ENCODE results near the gene MRFAP1.
"Not testable (repeated sequence)": the region's sequence is repeated elsewhere in the genome, so short reads cannot be mapped to it uniquely, and the experiment has no call there.

Gene MRFAP1

GRCh38 chr4:6659897-6660296 is 19.4 kb downstream of the MRFAP1 start:
- H3K36me3 ChIP-seq (ENCODE audit: control insufficient read depth, low read depth, low read length) = no peaks in the 10 kb centered on the region
- H3K9me3 ChIP-seq (ENCODE audit: control insufficient read depth, low read depth, low read length) = no peaks in the 10 kb centered on the region
- no peaks in the 10 kb centered on the region for H3K27me3 ChIP-seq (ENCODE audit: control insufficient read depth, insufficient read depth, low read length)
- H3K4me3 ChIP-seq (ENCODE audit: low read length) = no peak overlapping the region
- H3K4me1 ChIP-seq (ENCODE audit: control insufficient read depth, low read depth, low read length) = no peaks in the 10 kb centered on the region
- no peak overlapping the region for H3K9ac ChIP-seq (ENCODE audit: low read length)
- H3K27ac ChIP-seq (ENCODE audit: low read length) = no peak overlapping the region

- Histone ChIP-seq H3K27me3 (ENCODE audit: control insufficient read depth, insufficient read depth, low read length) (no peaks in the 10 kb centered on the region), H3K4me3 (ENCODE audit: low read length) (no peak overlapping the region)
These were observed 19.9 kb downstream of the MRFAP1 start for GRCh38 chr4:6660430-6660829.

GRCh38 chr4:6662591-6662990 is 22.1 kb downstream of the MRFAP1 start:
- Histone ChIP-seq H3K4me3 (ENCODE audit: low read length) (no peak overlapping the region), H3K9ac (ENCODE audit: low read length) (no peak overlapping the region), H3K27me3 (ENCODE audit: control insufficient read depth, insufficient read depth, low read length) (no peaks in the 10 kb centered on the region), H3K36me3 (ENCODE audit: control insufficient read depth, low read depth, low read length) (no peaks in the 10 kb centered on the region), H3K4me1 (ENCODE audit: control insufficient read depth, low read depth, low read length) (no peaks in the 10 kb centered on the region), H3K9me3 (ENCODE audit: control insufficient read depth, low read depth, low read length) (no peaks in the 10 kb centered on the region), H3K27ac (ENCODE audit: low read length) (no peak overlapping the region)

More at GRCh38 chr4:6660430-6660829, 19.9 kb downstream of the MRFAP1 start:
- H3K4me1 ChIP-seq (ENCODE audit: control insufficient read depth, low read depth, low read length) = no peaks in the 10 kb centered on the region
- no peaks in the 10 kb centered on the region for H3K9me3 ChIP-seq (ENCODE audit: control insufficient read depth, low read depth, low read length)
- no peak overlapping the region for H3K9ac ChIP-seq (ENCODE audit: low read length)
- no peak overlapping the region for H3K27ac ChIP-seq (ENCODE audit: low read length)
- no peaks in the 10 kb centered on the region for H3K36me3 ChIP-seq (ENCODE audit: control insufficient read depth, low read depth, low read length)

DNA sequence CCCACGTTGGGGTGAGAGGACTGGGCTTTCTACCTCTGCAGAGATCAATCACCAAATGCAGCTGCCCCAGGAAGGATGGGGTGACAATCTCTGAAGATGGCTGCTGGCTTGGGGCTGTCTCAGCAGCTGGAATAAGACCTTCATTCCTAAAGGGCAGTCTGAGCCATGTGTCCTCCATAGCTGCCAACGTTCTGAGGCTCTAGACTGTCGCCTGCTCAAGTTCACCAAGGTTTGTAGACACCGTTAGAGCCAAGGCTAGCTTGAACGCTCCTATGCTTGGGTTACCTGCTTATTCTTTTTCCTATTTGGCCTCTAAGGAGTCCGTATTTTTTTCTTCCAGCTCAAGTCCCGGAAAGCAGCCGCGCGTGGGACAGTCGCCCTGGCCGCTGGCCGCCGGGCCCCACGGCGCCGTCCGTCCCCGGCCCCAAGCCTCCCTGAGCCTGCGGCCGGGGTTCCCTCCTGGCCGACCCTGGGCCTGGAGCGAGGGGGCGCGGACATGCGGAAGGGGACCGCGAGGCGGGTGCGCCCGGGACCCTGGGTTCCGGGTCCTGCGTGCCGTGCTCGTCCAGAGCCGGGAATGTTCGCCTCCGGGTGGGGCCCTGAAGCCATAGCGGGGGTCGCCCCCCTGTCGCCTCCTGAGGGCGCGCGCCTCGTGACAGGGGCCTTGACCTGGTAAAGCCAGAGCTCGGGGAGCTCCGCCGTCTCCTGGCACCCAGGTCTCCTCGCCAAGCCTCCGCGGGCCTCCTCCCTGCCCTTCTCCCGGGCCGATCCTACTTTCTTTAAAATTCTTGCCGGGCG is 23.3 kb downstream of the MRFAP1 start:
- H3K4me1 ChIP-seq (ENCODE audit: control insufficient read depth, low read depth, low read length) = no peaks in the 10 kb centered on the region
- H3K4me3 ChIP-seq (ENCODE audit: low read length) = no peak overlapping the region
- no peak overlapping the region for H3K9ac ChIP-seq (ENCODE audit: low read length)
- H3K36me3 ChIP-seq (ENCODE audit: control insufficient read depth, low read depth, low read length) = no peaks in the 10 kb centered on the region
- no peak overlapping the region for H3K27ac ChIP-seq (ENCODE audit: low read length)
- no peaks in the 10 kb centered on the region for H3K27me3 ChIP-seq (ENCODE audit: control insufficient read depth, insufficient read depth, low read length)
- no peaks in the 10 kb centered on the region for H3K9me3 ChIP-seq (ENCODE audit: control insufficient read depth, low read depth, low read length)

- Histone ChIP-seq H3K36me3 (ENCODE audit: control insufficient read depth, low read depth, low read length) (no peaks in the 10 kb centered on the region), H3K9me3 (ENCODE audit: control insufficient read depth, low read depth, low read length) (no peaks in the 10 kb centered on the region), H3K27me3 (ENCODE audit: control insufficient read depth, insufficient read depth, low read length) (no peaks in the 10 kb centered on the region), H3K4me3 (ENCODE audit: low read length) (no peak overlapping the region), H3K4me1 (ENCODE audit: control insufficient read depth, low read depth, low read length) (no peaks in the 10 kb centered on the region), H3K27ac (ENCODE audit: low read length) (no peak overlapping the region), H3K9ac (ENCODE audit: low read length) (no peak overlapping the region)
These were observed 24.8 kb downstream of the MRFAP1 start for GRCh38 chr4:6665320-6665654.

- H3K27me3 ChIP-seq (ENCODE audit: control insufficient read depth, insufficient read depth, low read length) = no peaks in the 10 kb centered on the region
- no peak overlapping the region for H3K9ac ChIP-seq (ENCODE audit: low read length)
- no peaks in the 10 kb centered on the region for H3K9me3 ChIP-seq (ENCODE audit: control insufficient read depth, low read depth, low read length)
- H3K36me3 ChIP-seq (ENCODE audit: control insufficient read depth, low read depth, low read length) = no peaks in the 10 kb centered on the region
- no peak overlapping the region for H3K27ac ChIP-seq (ENCODE audit: low read length)
- no peak overlapping the region for H3K4me3 ChIP-seq (ENCODE audit: low read length)
- no peaks in the 10 kb centered on the region for H3K4me1 ChIP-seq (ENCODE audit: control insufficient read depth, low read depth, low read length)
These were observed 27.9 kb downstream of the MRFAP1 start for GRCh38 chr4:6668391-6668790.

DNA sequence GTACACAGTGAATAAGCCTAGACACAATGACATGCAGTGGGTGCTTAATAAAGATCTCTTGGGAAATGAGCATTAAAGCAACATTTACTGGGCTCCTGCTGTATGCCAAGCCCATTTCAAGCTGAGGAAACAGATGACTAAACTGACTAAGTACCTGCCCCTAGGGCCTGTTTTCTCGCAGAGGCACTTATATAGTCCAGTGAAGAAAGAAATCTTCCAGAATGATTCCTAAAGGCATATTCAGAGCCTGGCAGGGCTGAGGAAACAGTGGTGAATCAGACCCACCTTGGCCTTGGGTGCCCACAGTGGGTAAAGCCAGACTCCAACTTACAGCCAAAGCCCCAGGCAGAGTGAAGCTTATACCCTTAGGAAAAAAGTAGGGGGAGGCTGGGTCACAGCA is 31.2 kb downstream of the MRFAP1 start:
- Histone ChIP-seq H3K9me3 (ENCODE audit: control insufficient read depth, low read depth, low read length) (no peaks in the 10 kb centered on the region), H3K27ac (ENCODE audit: low read length) (no peak overlapping the region), H3K4me1 (ENCODE audit: control insufficient read depth, low read depth, low read length) (peaks cover 6% of the 10 kb centered on the region), H3K27me3 (ENCODE audit: control insufficient read depth, insufficient read depth, low read length) (peaks cover 5% of the 10 kb centered on the region), H3K9ac (ENCODE audit: low read length) (no peak overlapping the region), H3K4me3 (ENCODE audit: low read length) (no peak overlapping the region), H3K36me3 (ENCODE audit: control insufficient read depth, low read depth, low read length) (peaks cover 10% of the 10 kb centered on the region)

GRCh38 chr4:6672131-6672530 is 31.6 kb downstream of the MRFAP1 start:
- peaks cover 6% of the 10 kb centered on the region for H3K4me1 ChIP-seq (ENCODE audit: control insufficient read depth, low read depth, low read length)

DNA sequence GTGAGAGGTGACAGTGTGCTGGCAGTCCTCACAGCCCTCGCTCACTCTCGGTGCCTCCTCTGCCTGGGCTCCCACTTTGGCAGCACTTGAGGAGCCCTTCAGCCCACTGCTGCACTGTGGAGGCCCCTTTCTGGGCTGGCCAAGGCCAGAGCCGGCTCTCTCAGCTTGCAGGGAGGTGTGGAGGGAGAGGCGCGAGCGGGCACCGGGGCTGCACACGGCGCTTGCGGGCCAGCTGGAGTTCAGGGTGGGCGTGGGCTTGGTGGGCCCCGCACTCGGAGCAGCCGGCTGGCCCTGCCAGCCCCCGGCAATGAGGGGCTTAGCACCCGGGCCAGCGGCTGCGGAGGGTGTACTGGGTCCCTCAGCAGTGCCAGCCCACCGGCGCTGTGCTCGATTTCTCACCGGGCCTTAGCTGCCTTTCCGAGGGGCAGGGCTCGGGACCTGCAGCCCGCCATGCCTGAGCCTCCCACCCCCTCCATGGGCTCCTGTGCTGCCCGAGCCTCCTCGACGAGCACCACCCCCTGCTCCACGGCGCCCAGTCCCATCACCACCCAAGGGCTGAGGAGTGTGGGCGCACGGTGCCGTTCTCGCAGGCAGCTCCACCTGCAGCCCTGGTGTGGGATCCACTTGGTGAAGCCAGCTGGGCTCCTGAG is 32.2 kb downstream of the MRFAP1 start:
- not testable (repeated sequence) for H3K9me3 ChIP-seq (ENCODE audit: control insufficient read depth, low read depth, low read length); H3K9ac ChIP-seq (ENCODE audit: low read length); H3K27me3 ChIP-seq (ENCODE audit: control insufficient read depth, insufficient read depth, low read length); H3K27ac ChIP-seq (ENCODE audit: low read length); H3K4me1 ChIP-seq (ENCODE audit: control insufficient read depth, low read depth, low read length); H3K4me3 ChIP-seq (ENCODE audit: low read length)
- H3K36me3 ChIP-seq (ENCODE audit: control insufficient read depth, low read depth, low read length) = peaks cover 16% of the 10 kb centered on the region

More at GRCh38 chr4:6672131-6672530, 31.6 kb downstream of the MRFAP1 start:
- H3K36me3 ChIP-seq (ENCODE audit: control insufficient read depth, low read depth, low read length) = peaks cover 15% of the 10 kb centered on the region
- H3K9me3 ChIP-seq (ENCODE audit: control insufficient read depth, low read depth, low read length) = no peaks in the 10 kb centered on the region
- H3K4me3 ChIP-seq (ENCODE audit: low read length) = no peak overlapping the region
- no peak overlapping the region for H3K9ac ChIP-seq (ENCODE audit: low read length)
- peaks cover 5% of the 10 kb centered on the region for H3K27me3 ChIP-seq (ENCODE audit: control insufficient read depth, insufficient read depth, low read length)
- H3K27ac ChIP-seq (ENCODE audit: low read length) = no peak overlapping the region

DNA sequence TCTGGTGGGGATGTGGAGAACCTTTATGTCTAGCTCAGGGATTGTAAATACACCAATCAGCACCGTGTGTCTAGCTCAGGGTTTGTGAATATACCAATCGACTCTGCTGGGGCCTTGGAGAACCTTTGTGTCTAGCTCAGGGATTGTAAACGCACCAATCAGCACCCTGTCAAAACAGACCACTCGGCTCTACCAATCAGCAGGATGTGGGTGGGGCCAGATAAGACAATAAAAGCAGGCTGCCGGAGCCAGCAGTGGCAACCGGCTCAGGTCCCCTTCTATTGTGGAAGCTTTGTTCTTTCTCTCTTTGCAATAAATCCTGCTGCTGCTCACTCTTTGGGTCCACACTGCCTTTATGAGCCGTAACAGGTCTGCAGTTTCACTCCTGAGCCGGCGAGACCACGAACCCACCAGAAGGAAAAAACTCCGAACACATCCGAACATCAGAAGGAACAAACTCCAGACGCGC is 32.7 kb downstream of the MRFAP1 start:
- Histone ChIP-seq H3K36me3 (ENCODE audit: control insufficient read depth, low read depth, low read length) (peaks cover 16% of the 10 kb centered on the region), H3K4me3 (ENCODE audit: low read length) (peak overlapping the region; percentile 80)
- H3K9me3 ChIP-seq (ENCODE audit: control insufficient read depth, low read depth, low read length); H3K9ac ChIP-seq (ENCODE audit: low read length); H3K27ac ChIP-seq (ENCODE audit: low read length); H3K27me3 ChIP-seq (ENCODE audit: control insufficient read depth, insufficient read depth, low read length); H3K4me1 ChIP-seq (ENCODE audit: control insufficient read depth, low read depth, low read length): not testable (repeated sequence)

- Histone ChIP-seq H3K27ac (ENCODE audit: low read length) (no peak overlapping the region), H3K27me3 (ENCODE audit: control insufficient read depth, insufficient read depth, low read length) (peaks cover 5% of the 10 kb centered on the region), H3K36me3 (ENCODE audit: control insufficient read depth, low read depth, low read length) (peaks cover 16% of the 10 kb centered on the region), H3K4me1 (ENCODE audit: control insufficient read depth, low read depth, low read length) (peaks cover 6% of the 10 kb centered on the region), H3K4me3 (ENCODE audit: low read length) (peak overlapping the region; percentile 80), H3K9ac (ENCODE audit: low read length) (peak overlapping the region; percentile 64), H3K9me3 (ENCODE audit: control insufficient read depth, low read depth, low read length) (no peaks in the 10 kb centered on the region)
These were observed 33.4 kb downstream of the MRFAP1 start for GRCh38 chr4:6673660-6674499.

Measured in iPS-18a (cell line).